HG02623 (cell line): ENCODE measurements around the gene MYCBP2.

Experiments used
- ATAC-seq: cut with Tn5 transposase; IDR thresholded peaks from one replicate; pipeline ENCODE4 v1.9.1; 2021; ENCODE audit warnings: moderate library complexity; ENCODE audit not compliant: unreplicated experiment

The MYCBP2 gene

GRCh38 chr13:77001540-77001939, 325.4 kb downstream of the MYCBP2 start:
- ATAC-seq = no peak

DNA sequence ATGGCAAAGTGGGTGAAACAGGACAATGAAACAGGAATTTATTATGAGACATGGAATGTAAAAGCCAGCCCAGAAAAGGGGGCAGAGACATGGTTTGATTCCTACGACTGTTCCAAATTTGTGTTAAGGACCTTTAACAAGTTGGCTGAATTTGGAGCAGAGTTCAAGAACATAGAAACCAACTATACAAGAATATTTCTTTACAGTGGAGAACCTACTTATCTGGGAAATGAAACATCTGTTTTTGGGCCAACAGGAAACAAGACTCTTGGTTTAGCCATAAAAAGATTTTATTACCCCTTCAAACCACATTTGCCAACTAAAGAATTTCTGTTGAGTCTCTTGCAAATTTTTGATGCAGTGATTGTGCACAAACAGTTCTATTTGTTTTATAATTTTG, 326.4 kb downstream of the MYCBP2 start:
- ATAC-seq = no peak
